WI38 (cell line): ENCODE results near the gene NAGPA.

Experiments used
- H3K4me3 ChIP-seq: 2 replicates; pipeline ENCODE4 v1.5.1; 2011; ENCODE audit warnings: low read depth, mild to moderate bottlenecking, control low read depth, low read length
- CTCF ChIP-seq: IDR thresholded peaks from 2 replicates; pipeline ENCODE4 v1.5.1; 2012; ENCODE audit warnings: low read depth, mild to moderate bottlenecking, control low read depth, low read length

NAGPA gene

DNA sequence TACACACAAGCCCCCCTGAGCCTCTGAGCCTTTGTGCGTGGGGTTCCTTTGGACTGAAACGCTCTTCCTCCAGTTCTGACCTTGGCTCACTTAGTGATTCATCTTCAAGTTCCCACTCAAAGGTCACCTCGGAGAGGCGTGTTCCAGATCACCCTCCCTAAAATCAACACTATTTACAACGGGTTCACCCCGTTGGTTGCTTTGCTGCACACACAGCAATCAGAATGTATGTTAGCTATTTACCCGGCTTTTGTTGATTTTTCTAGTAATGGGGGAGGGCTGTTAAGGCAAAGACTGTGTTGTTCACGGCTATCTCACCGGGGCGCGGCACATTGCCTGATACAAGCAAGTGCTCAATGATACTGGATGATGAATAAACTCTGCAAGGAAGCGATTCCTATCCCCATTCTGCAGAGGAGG, 977 bp downstream of the NAGPA start:
- H3K4me3 ChIP-seq, result peak overlapping the region; percentile 76
- no peak for TF ChIP-seq CTCF

DNA sequence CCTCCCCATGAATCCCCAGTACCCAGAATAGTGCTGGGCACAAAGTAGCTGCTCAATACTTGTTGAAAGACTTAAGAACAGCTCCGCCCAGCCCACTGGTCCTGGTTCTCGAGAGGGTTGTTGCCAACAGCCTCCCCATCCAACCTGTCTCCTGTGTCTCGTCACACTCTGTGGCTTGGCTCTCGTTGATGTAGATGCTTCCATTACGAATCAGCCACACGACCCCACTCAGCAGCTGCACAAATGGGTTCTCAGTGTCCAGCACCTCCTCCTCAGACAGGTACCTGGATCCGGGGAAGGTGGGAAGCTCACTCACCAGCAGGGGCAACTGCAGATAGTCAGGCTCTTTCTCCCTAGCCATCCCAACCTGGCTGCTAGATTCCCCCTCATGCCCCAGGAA, 2.1 kb downstream of the NAGPA start:
- no peak for TF ChIP-seq CTCF
- H3K4me3 ChIP-seq, result no peak overlapping the region

DNA sequence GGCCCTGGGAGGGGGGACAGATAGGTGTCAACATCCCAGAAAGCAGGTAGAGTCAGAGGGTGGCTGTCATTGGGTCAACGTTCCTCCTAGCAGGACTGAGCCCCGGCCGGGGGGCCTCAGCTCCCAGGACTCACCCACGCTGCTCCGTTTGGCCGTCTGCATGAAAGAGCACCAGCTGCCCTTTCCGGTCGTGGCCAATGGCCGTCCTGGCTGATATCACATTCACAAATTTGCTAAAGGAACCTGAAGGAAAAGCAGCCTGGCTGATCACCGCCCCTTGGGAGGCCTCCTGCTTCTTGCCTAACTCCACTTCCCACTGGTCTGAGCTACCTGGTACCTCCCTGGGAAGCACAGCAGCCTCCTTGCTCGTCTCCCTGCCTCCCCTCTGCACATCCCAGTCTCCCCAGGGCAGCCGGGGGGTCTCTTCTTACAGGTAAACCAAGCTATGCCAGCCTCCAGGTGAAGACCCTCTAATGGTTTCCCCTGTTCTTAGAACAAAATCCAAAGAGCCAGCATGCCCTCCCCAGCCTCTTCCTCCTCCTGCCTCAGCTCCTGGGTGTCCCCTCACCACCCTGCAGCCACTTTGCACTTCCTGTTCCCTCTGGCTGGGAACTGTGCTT, 3.4 kb downstream of the NAGPA start:
- no peak for TF ChIP-seq CTCF
- H3K4me3 ChIP-seq, result no peak overlapping the region

- TF ChIP-seq CTCF, result no peak
These were observed 4.7 kb downstream of the NAGPA start for GRCh38 chr16:5028950-5029475.

GRCh38 chr16:5027575-5028235, 6.0 kb downstream of the NAGPA start:
- no peak for TF ChIP-seq CTCF

More at GRCh38 chr16:5028950-5029475, 4.7 kb downstream of the NAGPA start:
- H3K4me3 ChIP-seq, result no peak overlapping the region

GRCh38 chr16:5027086-5027485, 6.6 kb downstream of the NAGPA start:
- H3K4me3 ChIP-seq, result no peak overlapping the region
- TF ChIP-seq CTCF, result no peak

More at GRCh38 chr16:5027575-5028235, 6.0 kb downstream of the NAGPA start:
- H3K4me3 ChIP-seq, result no peak overlapping the region

DNA sequence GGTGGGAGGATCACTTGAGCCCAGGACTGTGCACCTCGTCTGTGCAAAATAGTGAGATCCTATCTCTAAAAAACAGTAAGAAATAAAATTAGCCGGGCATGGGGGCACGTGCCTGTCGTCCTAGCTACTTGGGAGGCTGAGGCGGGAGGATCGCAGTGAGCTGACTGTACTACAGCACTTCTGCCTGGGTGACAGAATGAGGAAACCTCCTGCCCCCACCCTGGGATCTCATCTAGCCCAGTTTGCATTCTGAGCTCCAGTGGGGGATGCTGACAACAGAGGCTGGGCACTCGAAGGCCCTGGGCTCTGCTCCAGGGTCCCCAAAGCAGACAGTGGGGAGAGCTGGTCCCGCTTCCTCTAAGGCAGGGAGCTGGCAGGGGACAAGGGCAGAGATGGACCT, 7.1 kb downstream of the NAGPA start:
- TF ChIP-seq CTCF, result no peak
- no peak overlapping the region for H3K4me3 ChIP-seq
